ENCODE measurements around the gene TMEM126A.

Gene TMEM126A

GRCh38 chr11:85627332-85627997 is 20.3 kb upstream of the TMEM126A start, which contains the start of gene DLG2:
Gene DLG2 (minus strand): TSS chr11:85627344.
- no peak for TF ChIP-seq TSHZ2 (CRISPR knock-in tag; IDR thresholded peaks at IDR 0.05)
- no peak for TF ChIP-seq CREB5 (CRISPR knock-in tag; IDR thresholded peaks at IDR 0.05; ENCODE audit: low read depth)
- TF ChIP-seq CSDC2 (CRISPR knock-in tag; IDR thresholded peaks at IDR 0.05) = no peak
- TF ChIP-seq OSR1 (CRISPR knock-in tag; IDR thresholded peaks at IDR 0.05) = no peak
- TF ChIP-seq POU6F1 (CRISPR knock-in tag; IDR thresholded peaks at IDR 0.05; ENCODE audit: borderline replicate concordance, low read depth) = no peak
- peak; percentile 37 for ATAC-seq

GRCh38 chr11:85627998-85628770 is 19.6 kb upstream of the TMEM126A start, which contains the start of gene TMEM126B:
Gene TMEM126B (plus strand): TSS chr11:85628593. CDS start chr11:85628608, 15 bp downstream.
- ATAC-seq = peak; percentile 99
- TF ChIP-seq POU6F1 (CRISPR knock-in tag; IDR thresholded peaks at IDR 0.05; ENCODE audit: borderline replicate concordance, low read depth) (no peak), CREB5 (CRISPR knock-in tag; IDR thresholded peaks at IDR 0.05; ENCODE audit: low read depth) (no peak), ESRRG (CRISPR knock-in tag; IDR thresholded peaks at IDR 0.05) (no peak)

GRCh38 chr11:85628771-85629341 is 18.9 kb upstream of the TMEM126A start:
- peak; percentile 34 for ATAC-seq
- no peak for TF ChIP-seq TSHZ2 (CRISPR knock-in tag; IDR thresholded peaks at IDR 0.05)
- no peak for TF ChIP-seq TOX (CRISPR knock-in tag; IDR thresholded peaks at IDR 0.05; ENCODE audit: borderline replicate concordance)
- TF ChIP-seq CSDC2 (CRISPR knock-in tag; IDR thresholded peaks at IDR 0.05) = no peak
- no peak for TF ChIP-seq OSR1 (CRISPR knock-in tag; IDR thresholded peaks at IDR 0.05)
- TF ChIP-seq ZFP30 (CRISPR knock-in tag; IDR thresholded peaks at IDR 0.05) = no peak
- no peak for TF ChIP-seq ARNTL (CRISPR knock-in tag; IDR thresholded peaks at IDR 0.05; ENCODE audit: borderline replicate concordance, low read depth)
- no peak for TF ChIP-seq PATZ1 (CRISPR knock-in tag; IDR thresholded peaks at IDR 0.05; ENCODE audit: borderline replicate concordance)
- no peak for TF ChIP-seq BACH2 (CRISPR knock-in tag; IDR thresholded peaks at IDR 0.05; ENCODE audit: borderline replicate concordance)
- TF ChIP-seq PPARA (CRISPR knock-in tag; IDR thresholded peaks at IDR 0.05; ENCODE audit: borderline replicate concordance) = no peak
- no peak for TF ChIP-seq ESRRG (CRISPR knock-in tag; IDR thresholded peaks at IDR 0.05)
- TF ChIP-seq ZC3H10 (CRISPR knock-in tag; IDR thresholded peaks at IDR 0.05) = no peak
